GM19099 (cell line): Measurements from ENCODE around the gene SEC14L5.

Source experiments
- POLR2A ChIP-seq: IDR thresholded peaks from 3 replicates; pipeline ENCODE4 v1.6.1; 2011; ENCODE audit warnings: low read depth; ENCODE audit not compliant: insufficient read length; ENCODE audit errors: extremely low read depth

Gene SEC14L5

GRCh38 chr16:4942481-4942880 lies 15.6 kb upstream of the SEC14L5 start:
- TF ChIP-seq POLR2A = no peak

- no peak for TF ChIP-seq POLR2A
Measured at GRCh38 chr16:4944333-4945281, 13.5 kb upstream of the SEC14L5 start.

- no peak for TF ChIP-seq POLR2A
Measured at GRCh38 chr16:4945560-4946502, 12.3 kb upstream of the SEC14L5 start.

GRCh38 chr16:4946917-4947316 lies 11.2 kb upstream of the SEC14L5 start:
- TF ChIP-seq POLR2A = no peak

DNA sequence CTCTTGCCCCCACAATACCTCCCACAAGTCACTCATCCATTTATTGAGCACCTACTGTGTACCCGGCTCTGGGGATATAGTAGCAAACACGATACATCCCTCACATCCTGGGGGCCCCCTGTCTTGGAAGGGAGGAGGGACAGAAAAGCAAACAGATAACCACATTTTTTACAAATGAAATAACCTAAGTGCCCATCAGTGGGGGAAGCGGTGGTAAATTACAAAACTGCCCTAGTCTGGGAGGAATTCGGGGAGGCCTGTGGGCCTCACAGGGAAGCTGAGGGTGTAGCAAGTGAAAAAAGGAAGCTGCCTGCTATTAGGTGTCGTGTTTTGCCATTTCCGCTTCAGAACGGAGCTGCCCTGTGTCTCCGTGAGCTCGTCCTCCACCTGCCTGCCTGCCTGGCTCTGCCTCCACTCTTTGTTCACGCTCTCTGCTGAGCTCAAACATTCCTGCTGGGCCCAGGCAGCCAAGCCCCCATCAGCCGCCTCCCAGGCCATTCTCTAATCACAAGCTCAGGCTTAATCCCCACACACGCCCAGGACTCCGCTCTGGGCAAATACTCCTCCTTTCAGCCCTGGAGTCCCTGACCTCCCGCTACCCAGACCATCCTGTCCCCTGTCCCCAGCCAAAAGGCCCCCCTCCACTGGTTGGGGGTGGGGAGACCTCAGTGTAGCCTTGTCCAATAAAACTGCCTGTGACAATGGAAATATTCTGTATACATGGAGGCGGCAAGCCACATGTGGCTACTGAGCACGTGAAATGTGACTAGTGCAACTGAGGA lies 10.2 kb upstream of the SEC14L5 start:
- no peak for TF ChIP-seq POLR2A

- no peak for TF ChIP-seq POLR2A
Measured at GRCh38 chr16:4948903-4949766, 9.0 kb upstream of the SEC14L5 start.

DNA sequence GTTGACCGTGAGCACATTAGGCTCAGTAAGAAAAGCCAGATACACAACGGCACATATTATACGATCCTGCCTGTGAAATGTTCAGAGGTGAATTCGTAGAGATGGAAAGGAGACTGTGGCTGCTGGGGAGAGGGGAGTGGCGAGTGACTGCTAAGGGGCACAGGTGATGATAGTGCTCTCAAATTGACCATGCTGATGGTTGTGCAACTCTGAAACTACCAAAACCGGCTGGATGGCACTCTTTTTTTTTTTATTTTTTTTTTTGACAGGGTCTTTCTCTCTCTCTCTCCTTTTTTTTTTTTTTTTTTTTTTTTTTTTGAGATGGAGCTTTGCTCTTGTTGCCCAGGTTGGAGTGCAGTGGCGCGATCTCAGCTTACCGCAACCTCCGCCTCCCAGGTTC lies 8.1 kb upstream of the SEC14L5 start:
- TF ChIP-seq POLR2A = no peak

GRCh38 chr16:4954714-4955113 lies 3.4 kb upstream of the SEC14L5 start:
- no peak for TF ChIP-seq POLR2A

DNA sequence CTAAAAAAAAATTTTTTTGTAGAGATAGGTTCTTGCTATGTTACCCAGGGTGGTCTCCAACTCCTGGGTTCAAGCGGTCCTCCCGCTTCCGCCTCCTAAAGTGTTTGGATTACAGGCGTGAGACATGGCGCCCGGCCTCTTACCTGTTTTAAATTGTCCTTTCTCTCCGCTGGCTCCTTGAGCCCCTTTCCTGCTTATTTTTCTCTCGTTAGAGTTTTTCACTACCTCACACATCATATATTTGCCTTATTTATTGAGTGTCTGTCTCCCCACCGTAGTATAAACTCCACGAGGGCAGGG lies 760 bp upstream of the SEC14L5 start:
- no peak for TF ChIP-seq POLR2A

GRCh38 chr16:4958510-4959438 lies 644 bp downstream of the SEC14L5 start:
- TF ChIP-seq POLR2A = no peak

DNA sequence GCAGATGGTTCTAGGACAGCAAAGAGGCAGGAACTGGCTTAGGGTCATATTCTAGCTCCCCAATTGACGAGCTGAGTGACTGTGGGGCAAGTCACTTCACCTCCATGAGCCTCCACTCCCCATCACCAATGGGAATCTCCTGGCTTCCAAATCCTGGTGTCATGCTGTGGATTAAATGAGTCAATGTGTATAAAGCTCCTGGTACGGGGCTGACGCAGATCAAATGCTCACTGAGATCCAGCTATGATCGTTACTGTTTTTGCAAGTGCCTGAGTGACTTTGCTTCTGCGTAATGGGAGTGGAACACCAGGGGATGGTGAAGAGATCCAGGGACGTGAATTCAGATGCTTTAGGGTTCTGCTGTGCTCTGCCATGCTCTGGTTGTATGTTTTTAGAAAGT lies 2.4 kb downstream of the SEC14L5 start:
- TF ChIP-seq POLR2A = no peak

DNA sequence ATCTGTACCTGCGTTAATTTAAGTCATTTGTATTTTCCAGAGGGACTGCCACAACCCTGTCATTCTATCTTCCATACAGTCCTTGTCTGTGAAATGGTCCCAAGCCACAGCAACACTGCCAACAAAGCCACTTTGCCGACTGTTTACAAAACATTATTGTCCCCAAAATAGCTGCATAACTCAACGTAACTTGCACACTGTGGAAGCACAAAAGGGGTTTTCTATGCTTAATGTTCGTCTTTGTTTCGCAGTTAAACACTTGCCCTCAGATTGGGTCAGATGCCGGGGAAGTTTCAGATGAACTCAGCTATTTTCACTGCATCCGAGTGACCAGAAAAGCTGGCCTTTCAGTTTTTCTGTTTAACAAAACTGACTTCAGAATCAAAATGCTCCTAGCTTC lies 4.6 kb downstream of the SEC14L5 start:
- TF ChIP-seq POLR2A = no peak
